Medulla oblongata (tissue), 1 donor: ENCODE measurements around the gene FCHSD2.
"Not testable (repeated sequence)": the region's sequence is repeated elsewhere in the genome, so short reads cannot be mapped to it uniquely, and the experiment has no call there.

ENCODE experiments used
- DNase-seq: peaks from one replicate; pipeline ENCODE4 v3.0.0-alpha.2; 2015; ENCODE audit errors: extremely low spot score

FCHSD2 gene

DNA sequence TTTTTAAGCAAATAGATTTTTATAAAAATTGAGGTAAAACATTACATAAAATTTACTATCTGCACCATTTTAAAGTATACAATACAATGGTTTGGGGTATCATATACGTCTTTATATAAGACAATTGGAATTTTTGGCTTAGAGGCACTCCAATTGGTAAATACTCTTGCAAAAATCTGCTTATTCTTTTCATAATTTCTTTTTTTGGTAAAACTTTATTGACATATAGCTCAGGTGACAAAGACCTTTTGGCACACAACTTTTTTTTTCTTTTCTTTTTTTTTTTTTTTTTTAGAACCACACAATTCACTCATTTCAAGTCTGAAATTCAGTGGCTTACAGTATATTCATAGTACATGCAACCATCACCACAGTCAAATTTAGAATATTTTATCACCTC is 270.1 kb downstream of the FCHSD2 start:
- DNase-seq = no peak

DNA sequence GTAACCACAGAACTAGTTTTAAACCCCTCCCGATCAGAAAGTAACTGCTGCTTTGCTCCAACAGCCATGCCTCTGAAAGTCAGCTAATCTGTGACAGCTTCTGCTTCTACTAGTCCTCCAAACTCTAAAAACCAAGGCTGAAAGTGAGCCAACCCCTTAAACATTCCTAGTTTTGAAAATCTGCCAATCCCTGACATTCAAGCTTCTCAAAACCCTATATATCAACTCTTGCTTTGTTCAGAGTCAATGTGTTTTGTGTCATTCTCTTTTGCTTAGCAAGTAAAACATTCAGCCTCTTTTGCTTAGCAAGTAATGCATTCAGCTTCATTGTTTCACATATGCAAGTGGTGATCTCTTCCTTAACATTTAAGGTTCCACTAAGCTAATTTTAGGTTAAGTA is 271.0 kb downstream of the FCHSD2 start:
- DNase-seq = no peak

GRCh38 chr11:72869831-72870230 is 272.3 kb downstream of the FCHSD2 start:
- no peak for DNase-seq

- no peak for DNase-seq
Measured at GRCh38 chr11:72867970-72868369, 274.1 kb downstream of the FCHSD2 start.

DNA sequence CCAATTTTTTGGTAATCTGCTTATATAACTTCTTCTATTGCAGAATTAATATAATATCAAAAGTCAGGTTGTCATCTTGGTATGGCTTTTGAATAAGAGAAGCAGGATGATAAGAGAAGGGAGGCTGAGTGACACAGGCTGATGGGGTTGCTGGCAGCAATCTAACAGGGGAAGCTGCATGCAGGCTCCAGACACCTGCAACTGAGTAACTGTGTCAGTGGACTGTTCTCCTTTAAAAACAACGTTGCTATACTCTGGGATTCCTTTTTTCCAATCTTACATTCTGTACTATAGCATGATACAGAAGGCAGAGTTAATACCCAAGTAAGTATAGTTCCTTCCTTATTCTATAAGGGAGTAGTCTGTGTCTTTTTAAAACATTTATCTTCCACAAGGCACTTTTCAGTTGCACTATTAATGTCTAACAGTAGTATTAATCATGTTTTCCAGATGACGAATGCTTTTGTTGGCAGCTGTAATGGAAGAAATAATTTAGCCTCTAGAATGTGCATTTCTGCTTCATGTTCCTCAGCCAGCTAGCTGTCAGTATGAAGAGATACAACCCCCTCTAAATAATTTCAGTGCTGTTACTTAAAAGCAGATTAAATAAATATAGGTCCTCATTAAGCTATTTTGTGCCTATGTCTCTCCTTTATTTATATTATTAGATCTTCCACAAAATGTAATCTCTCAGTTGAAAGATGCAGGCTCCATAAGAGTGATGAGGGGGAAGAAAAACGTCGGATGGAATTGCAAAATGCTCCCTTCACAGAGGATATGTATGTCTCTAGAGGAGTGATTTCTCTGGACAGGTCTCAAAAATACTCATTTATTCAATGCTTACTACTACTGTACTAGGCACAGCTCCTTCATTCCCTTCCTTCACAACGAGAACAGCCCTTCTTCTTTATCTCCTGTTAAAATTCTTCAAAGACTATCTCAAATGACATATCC is 277.1 kb downstream of the FCHSD2 start:
- no peak for DNase-seq

- no peak for DNase-seq
Measured at GRCh38 chr11:72863916-72864315, 278.2 kb downstream of the FCHSD2 start.

DNA sequence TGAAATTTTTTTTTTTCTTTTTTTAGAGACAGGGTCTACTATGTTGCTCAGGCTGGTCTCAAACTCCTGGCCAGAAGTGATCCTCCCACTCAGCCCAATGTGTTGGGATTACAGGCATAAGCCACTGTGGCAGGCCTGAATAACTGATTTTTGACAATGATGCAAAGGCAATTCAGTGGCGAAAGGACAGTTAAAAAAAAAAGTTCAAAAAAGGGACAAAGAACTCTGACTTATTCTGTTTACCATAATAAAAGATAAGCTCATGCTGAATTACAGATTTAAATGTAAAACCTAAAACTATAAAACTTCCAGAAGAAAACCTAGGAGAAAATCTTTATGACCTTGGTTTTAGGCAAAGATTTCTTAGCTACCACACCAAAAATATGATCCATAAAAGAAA is 279.0 kb downstream of the FCHSD2 start:
- no peak for DNase-seq

- no peak for DNase-seq
Measured at GRCh38 chr11:72860592-72860991, 281.5 kb downstream of the FCHSD2 start.

DNA sequence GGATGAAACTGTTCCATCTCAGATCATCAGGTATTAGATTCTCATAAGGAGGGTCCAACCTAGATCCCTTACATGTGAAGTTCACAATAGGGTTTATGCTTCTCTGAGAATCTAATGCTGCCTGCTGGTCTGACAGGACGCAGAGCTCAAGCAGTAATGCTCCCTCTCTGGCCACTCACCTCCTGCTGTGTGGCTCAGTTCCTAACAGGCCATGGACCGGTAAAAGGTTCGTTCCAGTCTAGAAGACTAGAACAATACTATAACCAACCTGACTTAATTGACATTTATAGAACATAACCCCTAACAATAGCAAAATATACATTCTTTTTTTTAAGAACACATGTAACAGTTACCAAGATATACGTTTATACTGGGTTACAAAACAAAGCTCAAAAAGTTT is 282.1 kb downstream of the FCHSD2 start:
- no peak for DNase-seq

- DNase-seq = no peak
Measured at GRCh38 chr11:72859126-72859525, 283.0 kb downstream of the FCHSD2 start.

DNA sequence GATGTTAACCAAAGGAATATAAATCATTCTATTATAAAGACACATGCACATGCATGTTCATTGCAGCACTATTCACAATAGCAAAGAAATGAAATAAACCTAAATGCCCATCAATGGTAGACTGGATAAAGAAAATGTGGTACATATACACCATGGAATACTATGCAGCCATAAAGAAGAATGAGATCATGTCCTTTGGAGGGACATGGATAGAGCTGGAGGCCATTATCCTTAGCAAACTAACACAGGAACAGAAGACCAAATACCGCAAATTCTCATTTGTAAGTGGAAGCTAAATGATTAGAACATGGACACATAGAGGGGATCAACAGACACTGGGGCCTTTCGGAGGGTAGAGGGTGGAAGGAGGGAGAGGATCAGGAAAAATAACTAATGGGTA is 283.9 kb downstream of the FCHSD2 start:
- not testable (repeated sequence) for DNase-seq

DNA sequence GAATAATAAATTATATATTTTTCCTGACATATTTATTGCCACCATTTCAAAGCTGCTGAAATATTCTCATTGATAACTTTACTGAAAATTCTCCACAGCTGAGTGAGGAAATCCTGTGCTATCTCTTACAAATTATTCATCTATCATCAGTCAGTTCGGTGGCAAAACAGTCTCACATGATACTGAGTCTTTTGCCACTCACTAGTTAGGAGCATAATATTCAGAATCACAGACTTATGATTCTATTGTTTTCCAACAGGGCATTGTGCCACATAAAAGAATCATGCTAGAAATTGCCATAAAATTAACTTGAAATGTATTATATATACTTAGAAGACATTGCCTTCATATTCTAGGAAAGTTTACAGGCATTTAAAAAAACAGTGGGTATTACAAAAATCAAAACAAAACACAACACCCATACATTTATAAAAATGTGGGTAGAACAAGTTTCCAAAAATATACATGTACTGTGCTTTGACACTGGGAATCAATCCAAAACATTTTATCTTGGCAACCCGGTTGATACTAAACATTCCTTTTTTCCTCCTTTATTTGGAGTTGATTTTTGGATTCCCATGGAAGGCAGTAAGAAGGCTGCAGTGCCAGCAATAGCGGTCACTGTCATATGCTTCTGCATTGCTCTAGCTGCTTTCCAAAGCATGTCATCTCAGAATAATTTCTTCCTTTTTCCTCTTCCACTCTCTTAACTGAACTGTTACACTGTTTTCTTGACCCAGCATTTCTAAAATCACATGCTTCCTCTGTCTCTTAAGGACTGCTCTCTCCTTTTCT is 285.4 kb downstream of the FCHSD2 start:
- peak; percentile 18 for DNase-seq

DNA sequence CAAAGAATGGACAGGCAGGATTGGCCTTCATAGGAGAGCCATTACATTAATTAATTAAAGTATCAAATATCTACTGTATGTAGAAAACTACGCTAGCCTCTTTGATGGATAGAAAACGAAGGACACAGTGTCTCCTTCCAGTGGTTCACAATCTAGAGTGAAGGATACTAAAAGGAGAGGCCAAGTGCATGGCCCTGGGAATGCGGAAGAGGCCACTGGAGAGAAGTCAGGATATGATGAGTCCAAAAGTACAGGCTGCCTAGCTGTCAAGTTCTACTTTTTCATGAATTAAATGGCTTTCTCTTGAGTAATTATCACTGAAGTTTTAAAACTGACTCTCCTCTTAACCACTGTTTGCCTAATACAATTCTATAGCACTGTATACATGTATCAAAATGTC is 286.1 kb downstream of the FCHSD2 start:
- no peak for DNase-seq

- DNase-seq = no peak
Measured at GRCh38 chr11:72851726-72852125, 290.4 kb downstream of the FCHSD2 start.

- no peak for DNase-seq
Measured at GRCh38 chr11:72850832-72851231, 291.3 kb downstream of the FCHSD2 start.

GRCh38 chr11:72848846-72849466 is 293.2 kb downstream of the FCHSD2 start:
- DNase-seq = peak; percentile 45

DNA sequence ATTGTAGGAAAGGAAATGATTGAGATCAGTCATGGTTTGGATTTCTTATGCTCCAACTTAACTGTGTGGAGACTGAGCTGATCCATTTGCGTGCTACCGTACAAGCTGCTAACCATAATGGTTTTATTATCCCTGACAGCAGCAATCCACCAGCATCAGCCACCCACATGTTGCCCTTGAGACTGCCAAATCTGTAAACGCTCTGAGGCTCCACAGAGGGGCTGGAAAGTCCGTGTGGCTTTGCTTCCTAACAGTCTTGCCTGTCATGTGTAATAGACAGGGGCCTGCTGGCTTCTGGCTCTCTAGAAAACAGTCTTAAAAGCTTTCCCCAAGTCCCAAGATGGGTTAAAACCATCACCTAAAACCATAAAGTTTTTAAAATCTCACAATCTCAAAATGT is 297.8 kb downstream of the FCHSD2 start:
- DNase-seq = no peak

DNA sequence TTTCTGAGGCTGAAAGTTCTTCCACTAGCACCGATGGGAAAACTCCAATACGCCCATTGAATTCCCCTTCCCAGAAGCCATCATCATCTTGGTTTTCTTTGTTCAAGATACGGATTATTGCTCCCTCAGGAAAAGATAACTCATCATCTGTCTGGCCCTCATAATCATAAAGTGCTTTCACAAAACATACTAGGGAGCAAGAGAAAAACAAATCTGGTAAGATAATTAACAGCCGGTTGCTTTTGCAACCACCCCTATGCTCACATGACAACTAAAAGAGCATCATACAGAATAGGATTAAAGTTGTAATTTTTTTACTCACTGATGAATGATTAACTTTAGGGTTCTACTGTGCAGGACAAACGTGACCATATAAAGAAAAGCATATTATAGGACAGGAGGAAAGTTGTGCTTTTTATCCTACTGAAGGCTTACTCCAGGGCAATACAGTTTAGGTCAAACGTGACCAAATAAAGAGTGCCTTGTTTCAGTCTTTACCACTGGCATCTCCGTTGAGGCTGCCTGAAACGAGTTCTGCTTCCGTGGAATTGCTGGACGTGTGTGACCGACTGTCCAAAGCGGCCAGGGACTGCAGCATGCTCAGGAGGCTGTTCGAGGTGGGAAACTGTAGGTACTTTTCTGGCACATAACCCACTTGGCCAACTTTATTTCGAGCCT is 299.3 kb downstream of the FCHSD2 start:
- DNase-seq = no peak

DNA sequence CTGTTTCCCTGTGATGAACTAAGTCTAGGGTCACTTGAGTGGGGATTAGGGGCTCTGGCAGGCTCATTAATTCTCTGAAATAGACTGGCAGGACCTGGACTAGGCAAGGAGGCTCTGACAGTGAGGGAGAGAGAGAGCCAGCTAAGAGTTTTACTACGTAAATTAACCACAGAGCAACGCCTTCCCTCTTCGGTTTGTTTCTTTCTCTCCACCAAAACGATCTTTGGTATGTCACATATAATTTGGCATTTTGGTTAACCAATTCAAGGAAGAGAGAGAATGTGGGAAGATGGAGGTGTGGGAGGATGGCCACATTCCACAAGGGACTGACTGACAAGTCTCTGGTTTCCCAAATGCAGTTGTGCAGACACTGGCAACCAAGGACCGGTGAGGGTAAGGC is 300.0 kb downstream of the FCHSD2 start:
- no peak for DNase-seq

DNA sequence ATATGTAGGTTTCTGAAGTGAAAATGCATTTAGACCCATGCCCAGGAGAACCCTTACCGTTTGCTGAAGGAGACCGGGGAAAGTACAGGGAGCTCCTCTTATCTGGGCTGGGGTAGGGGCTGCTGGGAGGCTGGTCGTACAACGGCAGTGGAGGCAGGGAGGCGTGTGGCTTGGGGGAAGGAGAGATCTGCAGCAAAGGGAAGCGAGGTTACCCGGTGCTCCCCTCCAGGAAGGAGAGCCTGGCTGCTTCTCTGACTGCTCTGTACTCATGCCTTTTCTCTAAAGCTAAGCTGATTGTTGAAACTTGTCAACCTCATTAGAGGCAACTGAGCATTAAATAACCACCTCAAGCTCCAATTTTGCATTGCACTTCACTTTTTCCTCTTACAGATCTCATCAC is 300.7 kb downstream of the FCHSD2 start:
- no peak for DNase-seq

DNA sequence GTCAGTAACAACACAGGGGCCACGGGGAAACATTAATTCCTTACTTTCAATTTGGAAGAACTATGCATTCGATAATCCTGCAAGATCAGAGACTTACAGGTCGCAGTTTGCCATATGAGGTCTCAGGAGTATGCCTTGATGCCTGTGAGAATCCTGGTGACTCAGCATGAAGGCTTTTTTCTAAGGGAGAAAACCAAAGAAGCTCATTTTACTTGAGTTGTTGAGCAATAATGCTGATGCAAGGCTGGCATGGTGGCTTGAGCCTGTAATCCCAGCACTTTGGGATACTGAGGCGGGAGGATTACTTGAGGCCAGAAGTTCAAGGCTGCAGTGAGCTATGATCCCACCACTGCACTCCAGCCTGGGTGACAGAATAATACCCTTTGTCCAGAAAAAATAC is 301.3 kb downstream of the FCHSD2 start:
- DNase-seq = no peak
